HCT116 (cell line): Measurements from ENCODE around the gene ZNF804A. TPM values are rescaled to one million over a fixed set of nuclear protein-coding genes. Genes with fewer than 3 reads are reported as not detected.

Experiments
- ATAC-seq: fragments of 200-7000 bp; cut with Tn5 transposase; 2 replicates; pipeline ENCODE4 v1.9.1; 2020; ENCODE audit warnings: mild to moderate bottlenecking, moderate library complexity
- BruUV-seq: library from RNA; stranded (reverse); fragments of 400-500 nt; replicated peaks from 2 replicates; lab custom pipeline; 2021; lab: Mats Ljungman, UMichigan
- CTCF ChIA-PET: fragments of 300-600 bp; sonication (Branson Sonifier 250); formaldehyde crosslinking; loops from one replicate; lab custom pipeline; 2021; ENCODE audit warnings: antibody characterized with exemption; lab: Charles Lee
- POLR2A ChIA-PET: fragments of 300-600, 350-600 bp; sonication (Branson Sonifier 250); formaldehyde crosslinking; loops from one replicate; lab custom pipeline; 2021; ENCODE audit warnings: antibody characterized with exemption; lab: Charles Lee
- RAD21 ChIA-PET, 2 experiments: fragments of 300-600 bp; sonication (Branson Sonifier 250); formaldehyde crosslinking; loops; one replicate each; lab custom pipeline; 2023; ENCODE audit warnings: low total read pairs in 2 of 2; ENCODE audit not compliant: uncharacterized antibody in 2 of 2, unreplicated experiment in 2 of 2, low non-redundant PET in 1 of 2; lab: Charles Lee
- DNase-seq: peaks from one replicate; pipeline ENCODE4 v3.0.0-alpha.2; 2010; ENCODE audit warnings: low read depth, low spot score
- H2AFZ ChIP-seq: fragments of 200-600 bp; shearing (Covaris generic), sonication (generic); 2 replicates; pipeline ENCODE4 v1.6.1; 2017; ENCODE audit warnings: low read depth, mixed run types, mixed read lengths, antibody characterized with exemption, low read length; ENCODE audit not compliant: poor library complexity, severe bottlenecking
- H3K27ac ChIP-seq: 2 replicates; pipeline ENCODE4 v1.5.1; 2012; ENCODE audit warnings: low read depth, low read length
- H3K27me3 ChIP-seq: fragments of 200-600 bp; sonication (generic); 2 replicates; pipeline ENCODE4 v1.6.1; 2016; ENCODE audit warnings: mixed run types, low read length, mixed read lengths; ENCODE audit not compliant: insufficient read depth
- H3K36me3 ChIP-seq, 2 experiments: fragments of 200-500 bp in 1 of 2; fragments of 200-600 bp in 1 of 2; sonication (Bioruptor generic) in 1 of 2; sonication (generic) in 1 of 2; 2 replicates each; pipeline versions ENCODE4 v1.5.1 to v1.6.1; 2014 to 2016; ENCODE audit warnings: low read length in 2 of 2, inconsistent platforms in 1 of 2, mixed read lengths in 1 of 2, mixed run types in 1 of 2; ENCODE audit not compliant: insufficient read depth in 2 of 2, control insufficient read depth in 1 of 2
- H3K4me1 ChIP-seq, 2 experiments: fragments of 200-600 bp in 1 of 2; sonication (generic) in 1 of 2; 2 replicates each; pipeline versions ENCODE4 v1.5.1 to v1.6.1; 2012 to 2017; ENCODE audit warnings: low read length in 2 of 2, inconsistent platforms in 1 of 2, mild to moderate bottlenecking in 1 of 2, mixed read lengths in 1 of 2, mixed run types in 1 of 2, moderate library complexity in 1 of 2; ENCODE audit not compliant: insufficient read depth in 2 of 2, control insufficient read depth in 1 of 2
- H3K4me2 ChIP-seq: fragments of 200-600 bp; sonication (generic); 2 replicates; pipeline ENCODE4 v1.6.1; 2017; ENCODE audit warnings: mixed run types, low read length, mixed read lengths
- H3K4me3 ChIP-seq, 2 experiments: fragments of 200-600 bp in 1 of 2; sonication (generic) in 1 of 2; replicated peaks in 1 of 2; 2 replicates each; pipeline ENCODE4 v1.5.1; 2011 to 2016; ENCODE audit warnings: low read length in 2 of 2, control low read depth in 1 of 2, low read depth in 1 of 2, mild to moderate bottlenecking in 1 of 2, mixed read lengths in 1 of 2, mixed run types in 1 of 2
- H3K79me2 ChIP-seq: fragments of 200-600 bp; sonication (generic); 2 replicates; pipeline ENCODE4 v1.6.1; 2017; ENCODE audit warnings: mild to moderate bottlenecking, mixed run types, low read length, moderate library complexity, mixed read lengths; ENCODE audit not compliant: insufficient read depth
- H3K9ac ChIP-seq: fragments of 200-600 bp; sonication (generic); 2 replicates; pipeline ENCODE4 v1.6.1; 2016; ENCODE audit warnings: low read length, mixed read lengths
- H3K9me2 ChIP-seq: fragments of 200-600 bp; sonication (generic), shearing (Covaris generic); 2 replicates; pipeline ENCODE4 v1.6.1; 2017; ENCODE audit warnings: mixed run types, mild to moderate bottlenecking, moderate library complexity; ENCODE audit not compliant: insufficient read depth
- H3K9me3 ChIP-seq, 2 experiments: fragments of 200-500 bp in 1 of 2; fragments of 200-600 bp in 1 of 2; sonication (Bioruptor generic) in 1 of 2; sonication (generic) in 1 of 2; 2 replicates each; pipeline ENCODE4 v1.6.1; 2014 to 2017; ENCODE audit warnings: low read length in 2 of 2, mixed read lengths in 2 of 2, inconsistent platforms in 1 of 2, low read depth in 1 of 2, mild to moderate bottlenecking in 1 of 2, mixed run types in 1 of 2, moderate library complexity in 1 of 2; ENCODE audit not compliant: control insufficient read depth in 1 of 2, insufficient read depth in 1 of 2
- H4K20me1 ChIP-seq: fragments of 200-600 bp; sonication (generic), shearing (Covaris generic); 2 replicates; pipeline ENCODE4 v1.6.1; 2017; ENCODE audit warnings: mixed run types, mild to moderate bottlenecking, moderate library complexity; ENCODE audit not compliant: insufficient read depth
- CBX3 ChIP-seq: IDR thresholded peaks from 2 replicates; pipeline ENCODE4 v1.6.1; 2012; ENCODE audit warnings: low read depth
- EGR1 ChIP-seq: IDR thresholded peaks from 2 replicates; pipeline ENCODE4 v1.6.1; 2012; ENCODE audit warnings: low read depth
- EZH2 ChIP-seq: fragments of 200-600 bp; sonication (generic); IDR thresholded peaks from 2 replicates; pipeline ENCODE4 v1.6.1; 2017; ENCODE audit warnings: antibody characterized with exemption, mixed run types
- EZH2phosphoT487 ChIP-seq: fragments of 200-600 bp; IDR thresholded peaks from 2 replicates; pipeline ENCODE4 v1.6.1; 2018; ENCODE audit warnings: antibody characterized with exemption, borderline replicate concordance
- FOSL1 ChIP-seq: IDR thresholded peaks from 2 replicates; pipeline ENCODE4 v1.6.1; 2012; ENCODE audit warnings: low read depth
- JUND ChIP-seq: IDR thresholded peaks from 2 replicates; pipeline ENCODE4 v1.6.1; 2012
- POLR2A ChIP-seq: IDR thresholded peaks from 2 replicates; pipeline ENCODE4 v1.7.0; 2011; ENCODE audit warnings: borderline replicate concordance; ENCODE audit not compliant: insufficient read depth, insufficient read length; ENCODE audit errors: extremely low read depth
- POLR2AphosphoS5 ChIP-seq: IDR thresholded peaks from 2 replicates; pipeline ENCODE4 v1.6.1; 2011; ENCODE audit warnings: mild to moderate bottlenecking, low read depth, low read length, moderate library complexity
- RAD21 ChIP-seq: IDR thresholded peaks from 2 replicates; pipeline ENCODE4 v1.6.1; 2012; ENCODE audit warnings: low read depth, mild to moderate bottlenecking
- REST ChIP-seq: IDR thresholded peaks from 2 replicates; pipeline ENCODE4 v1.6.1; 2012; ENCODE audit warnings: low read depth
- SP1 ChIP-seq: IDR thresholded peaks from 2 replicates; pipeline ENCODE4 v1.6.1; 2012; ENCODE audit warnings: low read depth
- TCF7L2 ChIP-seq: IDR thresholded peaks from 2 replicates; pipeline ENCODE4 v1.7.0; 2011; ENCODE audit warnings: borderline replicate concordance, inconsistent platforms; ENCODE audit not compliant: insufficient read depth, insufficient read length; ENCODE audit errors: extremely low read depth
- YY1 ChIP-seq: IDR thresholded peaks from 2 replicates; pipeline ENCODE4 v1.6.1; 2011; ENCODE audit warnings: low read length, low read depth, moderate library complexity, mild to moderate bottlenecking; ENCODE audit not compliant: insufficient replicate concordance; ENCODE audit errors: extremely low read depth
- ZFX ChIP-seq: fragments of 450-650 bp; IDR thresholded peaks from 2 replicates; pipeline ENCODE4 v1.6.1; 2017
- ZNF274 ChIP-seq: fragments of 200-500 bp; sonication (Bioruptor generic); IDR thresholded peaks from 2 replicates; pipeline ENCODE4 v1.6.1; 2014; ENCODE audit warnings: mild to moderate bottlenecking, low read depth, low read length, inconsistent platforms
- intact Hi-C: fragments of 100-400 bp; cut with micrococcal nuclease; formaldehyde crosslinking; loops from 2 replicates; pipeline ENCODE4 v1.10.0; 2022
- total RNA-seq: library from RNA; stranded (reverse); gene quantifications from one replicate; pipeline ENCODE4 v1.2.1, GENCODE V29; 2021; ENCODE audit not compliant: unreplicated experiment
- TF ChIP-seq, protein P1 (sequence below): IDR thresholded peaks from 2 replicates; pipeline ENCODE4 v1.6.1; 2012
- TF ChIP-seq, protein P2 (sequence below), 3 experiments: fragments of 200-600 bp in 1 of 3; sonication (generic) in 1 of 3; IDR thresholded peaks in 2 of 3; conservative IDR thresholded peaks in 1 of 3; 2 replicates each; pipeline ENCODE4 v1.5.1; 2012 to 2017; ENCODE audit warnings: low read depth in 2 of 3, low read length in 2 of 3, antibody characterized with exemption in 1 of 3, borderline replicate concordance in 1 of 3, control low read depth in 1 of 3, mild to moderate bottlenecking in 1 of 3, mixed read lengths in 1 of 3, mixed run types in 1 of 3, moderate library complexity in 1 of 3; ENCODE audit not compliant: insufficient read depth in 1 of 3

Gene ZNF804A
- total RNA-seq, 1 experiment from 2014 or later: 0.61 TPM

- POLR2A ChIA-PET: no interaction called here
- intact Hi-C loops: no loop called here
These were observed 56.6 kb downstream of the ZNF804A start for GRCh38 chr2:184654945-184655344.

DNA sequence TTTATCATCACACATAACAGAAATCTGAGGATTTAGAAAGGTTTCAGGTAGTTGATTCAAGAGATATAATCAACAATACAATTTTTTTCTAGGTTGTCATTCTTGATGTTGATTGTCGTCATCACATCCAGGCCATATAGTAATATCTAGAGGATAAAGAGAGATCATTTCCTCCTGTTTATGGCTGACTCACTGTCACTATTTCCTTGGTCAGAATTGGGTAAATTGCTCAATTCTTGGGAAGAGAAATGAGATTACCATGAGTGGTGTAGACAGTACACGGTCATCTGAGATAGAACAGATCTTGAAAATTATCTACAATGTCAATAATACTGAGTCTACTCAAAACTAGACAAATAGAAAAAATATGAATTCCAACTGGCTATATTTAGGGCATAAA is 78.8 kb downstream of the ZNF804A start:
- ATAC-seq (no peak), DNase-seq (no peak)
- Histone ChIP-seq H3K79me2 (no peaks in the 10 kb centered on the region), H3K9me3 (peaks cover 0 to 6% of the 10 kb centered on the region in 2 experiments; a peak in 2 of 4 replicates), H3K27me3 (no peaks in the 10 kb centered on the region), H3K4me1 (no peaks in the 10 kb centered on the region), H2AFZ (no peak overlapping the region), H3K36me3 (no peaks in the 10 kb centered on the region), H3K9me2 (0 out of 2 replicates have a peak, but pooled peaks cover 5% of the 10 kb centered on the region), H3K9ac (no peak overlapping the region), H4K20me1 (no peaks in the 10 kb centered on the region), H3K4me3 (no peak overlapping the region), H3K4me2 (no peak overlapping the region), H3K27ac (no peak overlapping the region)
- ChIA-PET RAD21 (no interaction called here), POLR2A (no interaction called here), CTCF (no interaction called here)
- intact Hi-C loops: no loop called here
- no TSS peak for BruUV-seq
- TF ChIP-seq, protein P1, sequence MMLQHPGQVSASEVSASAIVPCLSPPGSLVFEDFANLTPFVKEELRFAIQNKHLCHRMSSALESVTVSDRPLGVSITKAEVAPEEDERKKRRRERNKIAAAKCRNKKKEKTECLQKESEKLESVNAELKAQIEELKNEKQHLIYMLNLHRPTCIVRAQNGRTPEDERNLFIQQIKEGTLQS: no peak
- TF ChIP-seq, protein P2, sequence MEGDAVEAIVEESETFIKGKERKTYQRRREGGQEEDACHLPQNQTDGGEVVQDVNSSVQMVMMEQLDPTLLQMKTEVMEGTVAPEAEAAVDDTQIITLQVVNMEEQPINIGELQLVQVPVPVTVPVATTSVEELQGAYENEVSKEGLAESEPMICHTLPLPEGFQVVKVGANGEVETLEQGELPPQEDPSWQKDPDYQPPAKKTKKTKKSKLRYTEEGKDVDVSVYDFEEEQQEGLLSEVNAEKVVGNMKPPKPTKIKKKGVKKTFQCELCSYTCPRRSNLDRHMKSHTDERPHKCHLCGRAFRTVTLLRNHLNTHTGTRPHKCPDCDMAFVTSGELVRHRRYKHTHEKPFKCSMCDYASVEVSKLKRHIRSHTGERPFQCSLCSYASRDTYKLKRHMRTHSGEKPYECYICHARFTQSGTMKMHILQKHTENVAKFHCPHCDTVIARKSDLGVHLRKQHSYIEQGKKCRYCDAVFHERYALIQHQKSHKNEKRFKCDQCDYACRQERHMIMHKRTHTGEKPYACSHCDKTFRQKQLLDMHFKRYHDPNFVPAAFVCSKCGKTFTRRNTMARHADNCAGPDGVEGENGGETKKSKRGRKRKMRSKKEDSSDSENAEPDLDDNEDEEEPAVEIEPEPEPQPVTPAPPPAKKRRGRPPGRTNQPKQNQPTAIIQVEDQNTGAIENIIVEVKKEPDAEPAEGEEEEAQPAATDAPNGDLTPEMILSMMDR (IDR thresholded peaks at IDR 0.05 in 2 of 3, conservative IDR thresholded peaks at IDR 0.05 in 1 of 3; ENCODE audit: borderline replicate concordance in 1 of 3, insufficient read depth in 1 of 3, low read depth in 2 of 3, low read length in 2 of 3): no peak
- TF ChIP-seq FOSL1 (no peak), JUND (no peak), ZNF274 (no peak), RAD21 (no peak), SP1 (no peak), CBX3 (no peak), ZFX (no peak), POLR2A (no peak), POLR2AphosphoS5 (no peak), TCF7L2 (no peak), EZH2 (no peak), EZH2phosphoT487 (no peak), EGR1 (no peak), YY1 (no peak), REST (no peak)

More at GRCh38 chr2:184654945-184655344, 56.6 kb downstream of the ZNF804A start:
- H3K4me3 ChIP-seq: no peak overlapping the region
- BruUV-seq: no TSS peak
- ChIA-PET CTCF (no interaction called here), RAD21 (no interaction called here)
- ATAC-seq (no peak), DNase-seq (no peak)
- no peaks in the 10 kb centered on the region for H3K9me3 ChIP-seq
- no peaks in the 10 kb centered on the region for H3K36me3 ChIP-seq
- no peak overlapping the region for H3K4me2 ChIP-seq
- H3K9ac ChIP-seq: no peak overlapping the region
- no peak for TF ChIP-seq RAD21
- TF ChIP-seq CBX3: no peak
- TF ChIP-seq, all 23 proteins: peak for 0
- H3K79me2 ChIP-seq: no peaks in the 10 kb centered on the region
- H3K27me3 ChIP-seq: no peaks in the 10 kb centered on the region
- H2AFZ ChIP-seq: no peak overlapping the region
- no peaks in the 10 kb centered on the region for H4K20me1 ChIP-seq
- no peaks in the 10 kb centered on the region for H3K9me2 ChIP-seq
- H3K27ac ChIP-seq: no peak overlapping the region
- no peaks in the 10 kb centered on the region for H3K4me1 ChIP-seq
